SK-N-SH treated with all-trans-retinoic acid at 6 μM for 48 hours (cell line): Measurements from ENCODE around the gene RMDN2.

Source experiments
- ATAC-seq: fragments of 200-7000 bp; cut with Tn5 transposase; 3 replicates; pipeline ENCODE4 v1.9.1; 2020; ENCODE audit warnings: mild to moderate bottlenecking, moderate library complexity
- ARNTL ChIP-seq: fragments of 450-650 bp; formaldehyde crosslinking; IDR thresholded peaks from 2 replicates; pipeline ENCODE4 v1.5.0; 2020; ENCODE audit warnings: low read depth, mild to moderate bottlenecking, moderate library complexity, borderline replicate concordance
- BACH2 ChIP-seq: fragments of 250-450 bp; sonication (Bioruptor Pico); IDR thresholded peaks from 2 replicates; pipeline ENCODE4 v1.9.0; 2021; ENCODE audit warnings: mild to moderate bottlenecking, borderline replicate concordance
- CSRNP3 ChIP-seq: fragments of 250-450 bp; sonication (Bioruptor Pico); IDR thresholded peaks from 2 replicates; pipeline ENCODE4 v1.5.1; 2021; ENCODE audit warnings: mild to moderate bottlenecking, moderate library complexity
- ESRRG ChIP-seq: fragments of 250-450 bp; sonication (Bioruptor Pico); IDR thresholded peaks from 2 replicates; pipeline ENCODE4 v1.6.1; 2021; ENCODE audit warnings: mild to moderate bottlenecking
- GLIS3 ChIP-seq: fragments of 250-450 bp; sonication (Bioruptor Pico); IDR thresholded peaks from 2 replicates; pipeline ENCODE4 v1.5.0; 2020; ENCODE audit warnings: mild to moderate bottlenecking, moderate library complexity
- ISL1 ChIP-seq: fragments of 250-450 bp; sonication (Bioruptor Pico); IDR thresholded peaks from 2 replicates; pipeline ENCODE4 v2.1.2; 2022; ENCODE audit warnings: mild to moderate bottlenecking, moderate library complexity
- OSR1 ChIP-seq: fragments of 250-450 bp; sonication (Bioruptor Pico); IDR thresholded peaks from 2 replicates; pipeline ENCODE4 v1.8.0; 2022; ENCODE audit warnings: moderate library complexity, mild to moderate bottlenecking, inconsistent platforms
- PATZ1 ChIP-seq: fragments of 250-450 bp; sonication (Bioruptor Pico); IDR thresholded peaks from 2 replicates; pipeline ENCODE4 v1.8.0; 2020; ENCODE audit warnings: mild to moderate bottlenecking, moderate library complexity, borderline replicate concordance
- POU6F1 ChIP-seq: fragments of 250-450 bp; sonication (Bioruptor Pico); IDR thresholded peaks from 2 replicates; pipeline ENCODE4 v1.8.0; 2021; ENCODE audit warnings: low read depth, mild to moderate bottlenecking, moderate library complexity, borderline replicate concordance
- PPARA ChIP-seq: fragments of 250-450 bp; sonication (Bioruptor Pico); IDR thresholded peaks from 2 replicates; pipeline ENCODE4 v1.5.0; 2020; ENCODE audit warnings: mild to moderate bottlenecking, borderline replicate concordance
- RARB ChIP-seq: fragments of 250-450 bp; sonication (Bioruptor Pico); IDR thresholded peaks from 2 replicates; pipeline ENCODE4 v1.8.0; 2021; ENCODE audit warnings: mild to moderate bottlenecking, moderate library complexity
- SNAI2 ChIP-seq: fragments of 250-450 bp; sonication (Bioruptor Pico); IDR thresholded peaks from 2 replicates; pipeline ENCODE4 v1.5.0; 2020; ENCODE audit warnings: mild to moderate bottlenecking, moderate library complexity
- TCF4 ChIP-seq: fragments of 250-450 bp; sonication (Bioruptor Pico); IDR thresholded peaks from 2 replicates; pipeline ENCODE4 v1.8.0; 2021; ENCODE audit warnings: mild to moderate bottlenecking, moderate library complexity, borderline replicate concordance
- TSHZ2 ChIP-seq: fragments of 250-450 bp; sonication (Bioruptor Pico); IDR thresholded peaks from 2 replicates; pipeline ENCODE4 v1.5.0; 2020; ENCODE audit warnings: mild to moderate bottlenecking, moderate library complexity
- ZC3H10 ChIP-seq: fragments of 250-450 bp; sonication (Bioruptor Pico); IDR thresholded peaks from 2 replicates; pipeline ENCODE4 v1.5.1; 2021; ENCODE audit warnings: mild to moderate bottlenecking, moderate library complexity
- ZFP3 ChIP-seq: fragments of 250-450 bp; sonication (Bioruptor Pico); IDR thresholded peaks from 2 replicates; pipeline ENCODE4 v1.5.0; 2020; ENCODE audit warnings: mild to moderate bottlenecking, moderate library complexity
- ZFP30 ChIP-seq: fragments of 450-650 bp; formaldehyde crosslinking; IDR thresholded peaks from 2 replicates; pipeline ENCODE4 v1.5.0; 2022; ENCODE audit warnings: mild to moderate bottlenecking, moderate library complexity
- ZNF565 ChIP-seq: fragments of 450-650 bp; formaldehyde crosslinking; conservative IDR thresholded peaks from 2 replicates; pipeline ENCODE4 v1.5.0; 2020; ENCODE audit warnings: low read depth, mild to moderate bottlenecking, moderate library complexity

RMDN2 gene

GRCh38 chr2:37912616-37913015 lies 12.5 kb upstream of the RMDN2 start:
- TF ChIP-seq TCF4 (CRISPR knock-in tag) (no peak), PATZ1 (CRISPR knock-in tag) (no peak), POU6F1 (no peak), ARNTL (no peak), TSHZ2 (CRISPR knock-in tag) (no peak), RARB (CRISPR knock-in tag) (no peak), ZC3H10 (CRISPR knock-in tag) (no peak)
- no peak for ATAC-seq

GRCh38 chr2:37914340-37914739 lies 10.7 kb upstream of the RMDN2 start:
- no peak for ATAC-seq
- TF ChIP-seq CSRNP3 (CRISPR knock-in tag) (no peak), TCF4 (CRISPR knock-in tag) (no peak), GLIS3 (CRISPR knock-in tag) (no peak), ZFP3 (CRISPR knock-in tag) (no peak), ARNTL (no peak), ZNF565 (CRISPR knock-in tag) (no peak), SNAI2 (CRISPR knock-in tag) (no peak)
- TF ChIP-seq, all 23 proteins: peak for 0

- no peak for ATAC-seq
- TF ChIP-seq ARNTL (no peak), ESRRG (no peak), ZFP30 (CRISPR knock-in tag) (no peak), PATZ1 (CRISPR knock-in tag) (no peak), ZNF565 (CRISPR knock-in tag) (no peak), POU6F1 (no peak), CSRNP3 (CRISPR knock-in tag) (no peak), PPARA (CRISPR knock-in tag) (no peak), OSR1 (no peak), ZFP3 (CRISPR knock-in tag) (no peak), TCF4 (CRISPR knock-in tag) (no peak), SNAI2 (CRISPR knock-in tag) (no peak), BACH2 (no peak), ZC3H10 (CRISPR knock-in tag) (no peak), ISL1 (CRISPR knock-in tag) (no peak), GLIS3 (CRISPR knock-in tag) (no peak)
Observed at GRCh38 chr2:37915773-37916172, 9.3 kb upstream of the RMDN2 start.
